Activated naive CD8-positive, alpha-beta T cell treated with anti-CD3 and anti-CD28 coated beads, Interleukin-2, amount 50 U/mL, for 16 hours (primary cell): ENCODE results near the gene ETS1.

Experiments used
- DNase-seq: peaks from one replicate; pipeline ENCODE4 v3.0.0-alpha.2; 2020; ENCODE audit warnings: low read depth, low spot score

ETS1 gene

GRCh38 chr11:128519338-128519737 is 68.0 kb downstream of the ETS1 start:
- no peak for DNase-seq

- no peak for DNase-seq
Observed at GRCh38 chr11:128518493-128519207, 68.7 kb downstream of the ETS1 start.

GRCh38 chr11:128517451-128518230 is 69.7 kb downstream of the ETS1 start:
- DNase-seq: no peak

GRCh38 chr11:128516886-128517285 is 70.5 kb downstream of the ETS1 start:
- no peak for DNase-seq

- no peak for DNase-seq
Observed at GRCh38 chr11:128515826-128516778, 71.3 kb downstream of the ETS1 start.

DNA sequence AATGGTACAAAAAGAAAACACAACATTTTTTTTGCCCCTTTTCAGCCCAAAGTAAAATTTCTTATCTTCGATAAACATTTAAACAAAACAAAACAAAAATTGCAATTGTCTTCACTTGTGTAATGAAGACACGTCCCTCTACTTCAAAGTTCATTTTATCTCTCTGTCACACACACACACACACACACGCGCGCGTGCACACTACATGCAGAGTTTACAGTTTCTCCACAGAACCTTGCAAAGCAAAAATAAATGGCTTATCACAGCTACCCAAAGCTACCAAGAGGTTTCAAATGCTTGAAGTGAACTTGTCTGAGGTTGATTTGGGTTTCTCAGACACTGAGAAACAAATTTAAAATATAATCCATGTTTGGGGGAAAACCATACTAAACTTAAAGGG is 72.3 kb downstream of the ETS1 start:
- no peak for DNase-seq

DNA sequence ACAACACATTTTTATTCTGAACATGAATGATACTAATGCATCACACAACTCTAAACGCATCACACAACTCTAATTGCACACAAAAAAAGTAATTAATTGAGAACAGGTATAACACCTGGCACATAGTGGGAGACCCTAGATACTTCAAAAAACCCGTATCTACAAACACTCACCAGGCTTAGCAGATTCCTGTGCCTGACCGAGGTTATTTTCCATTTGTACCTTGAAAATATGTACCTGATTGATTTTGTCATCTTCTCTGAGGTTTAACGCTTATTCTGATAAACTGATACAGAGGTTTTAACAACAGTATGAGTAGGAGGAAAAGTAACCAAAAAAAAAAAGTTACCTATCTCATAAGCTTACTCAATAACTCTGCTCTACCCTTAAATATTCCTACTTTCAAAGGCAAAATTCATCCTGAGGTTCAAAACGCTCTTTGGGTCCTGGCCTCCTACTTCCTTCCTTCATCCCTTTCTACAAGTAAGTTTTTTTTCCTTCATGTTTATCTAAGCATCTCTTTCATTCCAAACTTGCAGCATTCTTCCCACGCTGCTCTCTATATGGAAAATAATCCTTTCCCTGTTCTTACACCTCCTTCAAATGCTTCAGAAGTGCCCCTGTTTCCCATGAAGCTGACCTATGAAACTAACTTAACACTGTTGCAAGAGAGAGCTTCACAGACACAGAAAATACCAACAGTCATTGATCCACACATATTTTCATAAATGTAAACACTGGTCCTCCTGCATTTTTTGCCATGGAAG is 73.3 kb downstream of the ETS1 start:
- no peak for DNase-seq

DNA sequence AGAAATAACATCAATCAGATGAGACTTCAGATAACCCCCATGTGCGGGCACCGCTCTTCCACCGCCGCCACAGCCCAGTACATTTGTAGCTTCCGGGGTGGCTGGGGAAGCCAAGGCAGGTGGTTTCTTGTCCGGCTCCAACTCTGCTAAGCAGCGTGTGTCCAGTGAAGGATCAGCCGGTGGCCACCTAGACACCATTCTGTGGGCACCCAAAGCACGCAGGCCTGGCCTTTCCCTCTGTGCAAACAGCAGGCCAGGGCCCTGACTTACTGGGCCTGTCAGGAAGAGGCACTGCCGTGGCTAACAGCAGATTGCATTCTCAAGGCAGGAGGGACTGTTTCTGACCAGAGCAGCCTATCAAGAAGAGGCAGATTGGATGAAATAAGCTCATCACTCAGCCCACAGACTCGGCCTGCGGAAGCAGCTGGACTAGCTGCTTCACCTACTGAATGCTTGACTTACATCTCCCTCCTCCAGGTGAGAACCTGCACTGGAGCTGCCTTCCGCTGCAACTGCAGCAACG is 74.8 kb downstream of the ETS1 start:
- DNase-seq: no peak

GRCh38 chr11:128511712-128512111 is 75.6 kb downstream of the ETS1 start:
- DNase-seq: no peak

- DNase-seq: no peak
Observed at GRCh38 chr11:128509621-128510389, 77.6 kb downstream of the ETS1 start.

- no peak for DNase-seq
Observed at GRCh38 chr11:128508770-128509510, 78.4 kb downstream of the ETS1 start.

GRCh38 chr11:128507936-128508335 is 79.4 kb downstream of the ETS1 start:
- DNase-seq: no peak

GRCh38 chr11:128506999-128507611 is 80.3 kb downstream of the ETS1 start:
- no peak for DNase-seq

- no peak for DNase-seq
Observed at GRCh38 chr11:128506356-128506755, 81.0 kb downstream of the ETS1 start.

DNA sequence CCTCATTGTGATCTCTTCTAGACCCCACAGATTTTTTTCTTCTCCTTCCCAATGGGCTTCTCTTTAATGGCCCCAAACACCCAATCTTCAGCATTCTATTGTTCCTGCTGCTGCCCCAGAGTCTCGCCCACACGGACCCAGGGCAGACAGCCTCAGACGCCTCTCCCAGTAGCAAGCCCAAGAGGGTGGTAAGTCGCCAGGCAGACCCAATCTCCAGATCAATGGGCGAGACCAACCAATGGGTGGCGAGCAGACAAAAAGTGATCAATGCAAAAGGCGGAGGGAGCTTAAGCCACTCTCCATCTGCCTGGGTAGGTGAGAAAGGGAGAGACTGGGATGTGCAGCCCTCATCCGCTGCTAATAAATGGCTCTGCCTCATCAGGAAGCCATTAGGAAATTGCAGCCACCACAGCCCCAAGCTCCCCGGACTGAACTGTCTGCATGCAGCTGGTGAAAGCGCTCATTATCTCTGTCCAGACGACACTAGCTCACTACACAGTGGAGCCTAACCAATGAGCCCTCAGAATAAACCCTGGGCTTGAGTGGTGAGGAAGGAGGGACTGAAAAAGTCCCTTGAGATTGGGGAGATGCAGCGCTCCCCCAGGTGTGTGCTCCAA is 81.8 kb downstream of the ETS1 start:
- DNase-seq: no peak

- no peak for DNase-seq
Observed at GRCh38 chr11:128504486-128504885, 82.9 kb downstream of the ETS1 start.

DNA sequence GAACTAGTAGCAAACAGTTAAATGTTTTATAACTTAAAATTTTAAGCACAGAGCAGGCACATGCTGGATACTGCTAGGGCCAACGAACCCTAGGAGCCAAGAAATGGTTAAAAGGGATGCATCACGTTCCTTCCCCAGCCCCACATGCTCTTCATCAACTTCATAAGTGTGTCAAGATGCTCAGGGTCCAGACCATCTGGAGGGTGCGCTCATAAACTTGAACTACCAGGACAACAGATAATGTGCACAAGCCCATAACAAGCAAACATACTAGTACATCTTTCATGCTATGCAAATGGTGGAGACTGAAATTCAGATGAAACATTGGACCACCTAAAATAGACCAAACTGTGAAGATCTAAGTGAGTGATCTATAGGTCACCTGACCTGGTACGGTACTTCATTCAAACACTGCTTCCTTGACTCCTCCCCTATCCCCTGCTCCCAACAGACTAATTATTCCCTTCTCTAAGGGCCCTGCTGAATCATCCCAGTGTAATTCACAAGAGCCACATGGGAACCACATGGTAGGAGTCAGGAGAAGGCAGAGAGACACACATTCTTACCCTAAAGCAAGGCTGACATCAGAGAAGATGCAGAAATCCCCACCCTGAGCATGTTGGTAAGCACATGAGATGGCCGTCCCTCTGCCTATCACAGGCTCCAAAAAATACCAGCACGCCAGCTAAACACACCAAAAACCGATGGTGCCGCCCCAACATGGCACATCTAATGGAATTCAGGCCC is 83.9 kb downstream of the ETS1 start:
- no peak for DNase-seq

- no peak for DNase-seq
Observed at GRCh38 chr11:128502726-128503125, 84.6 kb downstream of the ETS1 start.
